GM19452 (cell line): ENCODE data around the gene CFI.

Source experiments
- ATAC-seq: cut with Tn5 transposase; IDR thresholded peaks from one replicate; pipeline ENCODE4 v1.9.1; 2021; ENCODE audit not compliant: unreplicated experiment

The CFI gene

DNA sequence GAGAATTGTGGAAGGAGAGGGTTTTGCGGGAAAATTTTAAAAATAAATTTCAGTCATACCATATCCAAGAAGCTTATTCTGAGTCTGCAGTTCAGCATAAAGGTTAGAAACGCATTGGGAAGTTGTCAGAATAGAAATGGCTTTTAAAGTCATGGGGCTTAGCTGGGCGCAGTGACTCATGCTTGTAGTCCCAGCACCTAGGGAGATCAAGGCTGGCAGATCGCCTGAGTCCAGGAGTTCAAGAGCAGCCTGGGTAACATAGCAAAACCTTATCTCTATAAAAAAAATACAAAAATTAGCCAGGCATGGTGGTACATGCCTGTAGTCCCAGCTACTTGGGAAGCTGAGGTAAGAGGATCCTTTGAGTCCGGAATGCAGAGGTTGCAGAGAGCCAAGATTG is 68.1 kb downstream of the CFI start:
- no peak for ATAC-seq

DNA sequence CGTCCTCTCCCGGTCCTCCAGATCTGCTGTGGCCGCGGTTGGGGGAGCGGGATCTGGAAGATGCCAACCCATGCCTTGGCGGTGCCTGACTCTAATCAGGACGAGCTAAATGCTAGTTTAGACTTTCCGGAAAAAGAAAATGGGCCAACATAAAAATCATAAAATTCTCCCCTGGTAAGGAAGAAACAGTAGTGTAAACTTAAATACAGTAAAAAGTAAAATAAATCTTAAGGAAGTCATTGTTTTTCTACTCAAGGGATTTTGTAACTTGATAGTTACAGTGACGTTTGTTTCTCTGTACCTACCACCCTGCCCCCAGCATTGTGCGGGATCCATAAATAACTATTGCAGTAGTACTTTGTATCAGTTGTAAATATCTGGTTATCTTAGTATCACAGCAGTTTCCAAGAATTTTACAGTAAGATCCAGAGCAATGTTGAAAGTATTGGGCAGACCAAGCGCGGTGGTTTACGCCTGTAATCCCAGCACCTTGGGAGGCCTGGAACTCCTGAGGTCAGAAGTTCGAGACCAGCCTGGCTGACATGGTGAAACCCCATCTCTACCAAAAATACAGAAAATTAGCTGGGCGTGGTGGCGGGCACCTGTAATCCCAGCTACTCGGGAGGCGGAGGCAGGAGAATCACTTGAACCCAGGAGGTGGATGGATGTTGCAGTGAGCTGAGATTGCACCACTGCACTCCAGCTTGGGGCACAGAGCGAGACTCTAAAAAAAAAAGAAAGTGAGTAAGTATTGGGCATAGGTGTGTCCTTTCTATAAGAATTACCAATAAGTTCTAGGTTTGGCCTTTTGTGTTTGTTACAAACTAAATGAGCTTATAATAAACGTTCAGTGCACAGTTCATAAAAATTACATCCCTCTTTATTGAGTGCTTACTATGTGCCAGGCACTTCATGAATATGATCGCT is 70.9 kb downstream of the CFI start:
- no peak for ATAC-seq

DNA sequence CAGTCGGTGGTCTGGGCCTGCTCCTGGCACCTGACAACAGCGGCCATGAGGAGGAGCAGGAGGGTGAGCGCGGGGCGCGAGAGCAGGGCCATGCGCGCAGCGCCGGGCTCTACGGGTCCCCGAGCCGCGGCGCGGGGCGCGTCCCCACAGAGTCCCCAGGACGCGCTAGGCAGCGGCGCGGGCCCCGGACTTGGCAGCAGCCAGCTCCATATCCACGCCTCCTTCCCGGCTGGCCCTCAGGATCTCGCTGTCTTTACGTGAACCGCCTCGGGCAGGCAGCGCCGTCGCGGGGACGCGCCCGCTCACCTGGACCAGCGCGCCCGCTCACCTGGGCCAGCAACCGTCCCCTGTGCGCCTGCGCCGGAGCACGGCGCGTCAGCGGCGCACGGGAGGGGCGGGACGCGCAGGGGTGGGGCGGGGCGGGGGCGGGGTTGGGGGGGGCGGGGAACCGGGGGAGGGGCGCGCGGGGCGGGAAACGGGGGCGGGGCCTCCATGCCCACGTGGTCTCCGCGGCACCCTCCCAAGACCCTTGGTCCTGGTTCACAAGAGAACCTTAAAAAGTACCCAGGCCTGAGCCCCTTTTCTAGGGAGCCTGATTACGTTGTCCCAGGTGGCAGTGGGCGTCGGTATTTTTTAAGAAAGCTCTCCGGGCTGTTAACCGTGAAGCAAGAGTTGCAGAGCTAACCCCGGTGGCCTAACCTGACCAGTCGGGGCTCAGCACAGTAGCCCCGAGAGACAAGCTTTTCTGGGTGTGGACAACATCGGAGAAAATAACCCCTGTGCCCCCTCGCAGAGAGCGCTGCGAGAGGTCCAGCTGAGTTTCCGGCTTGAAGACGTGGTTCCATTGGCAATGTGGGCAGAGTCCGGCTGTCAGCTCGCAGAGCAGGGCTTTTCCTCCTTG is 71.8 kb downstream of the CFI start, which contains the start of gene PLA2G12A:
TSS of gene PLA2G12A (minus strand) at position 353 of the 901 bp plus-strand sequence. CDS start at position 92, 261 bp downstream.
- peak; percentile 85 for ATAC-seq

DNA sequence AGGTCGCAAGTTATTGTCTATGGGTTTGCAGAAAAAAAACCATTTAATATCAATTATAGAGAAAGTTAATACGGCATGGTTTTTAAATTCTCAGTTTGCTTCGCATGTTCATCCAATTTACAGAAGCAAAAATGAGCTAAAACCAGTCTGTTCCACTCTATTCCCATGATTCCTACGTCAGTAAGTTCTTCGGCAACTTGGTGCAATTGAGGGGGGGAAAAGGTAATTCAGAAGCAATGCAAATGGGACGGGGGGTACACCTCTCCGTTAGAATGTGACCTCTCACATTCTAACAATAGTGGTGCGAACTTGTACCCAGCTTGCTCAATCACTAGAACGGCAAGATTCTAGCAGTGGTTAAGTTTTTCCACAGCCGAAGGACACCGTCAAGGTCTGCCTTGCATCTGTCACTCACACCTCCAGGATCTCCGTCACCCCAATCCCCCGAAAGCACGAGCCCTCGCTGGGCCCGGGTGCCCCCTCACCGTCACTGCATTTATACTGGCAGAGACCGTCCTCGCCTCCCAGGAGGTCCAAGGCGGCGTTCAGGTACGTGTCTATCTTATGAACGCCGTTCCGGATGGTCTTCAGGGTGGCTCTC is 72.6 kb downstream of the CFI start:
- no peak for ATAC-seq

DNA sequence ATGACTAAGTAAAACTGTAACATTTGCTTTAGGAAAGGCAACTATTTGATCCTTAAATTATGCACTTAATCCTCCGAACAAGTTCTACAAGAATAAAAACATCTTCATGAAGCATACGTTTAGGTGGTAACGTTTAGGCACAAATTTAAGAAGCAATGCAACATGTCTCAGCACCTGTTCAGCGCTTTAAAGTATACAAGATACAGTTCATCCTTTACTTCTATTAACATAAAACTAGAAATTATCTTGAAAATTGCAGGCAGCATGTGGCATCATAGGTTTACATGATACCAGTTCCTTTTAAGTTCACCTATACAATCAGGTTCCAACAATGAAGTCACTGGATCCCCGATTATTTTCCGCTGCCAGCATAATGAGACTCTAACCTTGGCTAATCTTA is 73.4 kb downstream of the CFI start:
- ATAC-seq, result no peak

DNA sequence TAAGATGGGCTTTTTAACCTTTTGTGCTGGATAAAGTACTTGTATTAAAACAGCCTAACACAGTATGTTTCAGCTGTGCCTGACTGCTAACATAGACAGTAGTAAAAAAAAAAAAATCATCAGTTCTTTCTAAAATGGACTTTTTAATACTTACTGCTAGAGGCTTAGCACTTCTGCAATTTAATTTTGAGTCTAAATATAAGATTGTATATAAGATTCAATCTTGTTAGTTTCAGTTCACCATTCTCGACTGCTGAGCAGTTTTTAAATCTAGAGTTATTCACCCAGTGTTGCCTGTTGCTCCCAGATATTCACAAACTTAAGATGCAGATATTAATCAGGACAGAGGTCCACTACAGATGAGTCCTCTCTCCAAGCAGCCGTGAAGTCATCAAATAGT is 78.7 kb downstream of the CFI start:
- ATAC-seq, result no peak

DNA sequence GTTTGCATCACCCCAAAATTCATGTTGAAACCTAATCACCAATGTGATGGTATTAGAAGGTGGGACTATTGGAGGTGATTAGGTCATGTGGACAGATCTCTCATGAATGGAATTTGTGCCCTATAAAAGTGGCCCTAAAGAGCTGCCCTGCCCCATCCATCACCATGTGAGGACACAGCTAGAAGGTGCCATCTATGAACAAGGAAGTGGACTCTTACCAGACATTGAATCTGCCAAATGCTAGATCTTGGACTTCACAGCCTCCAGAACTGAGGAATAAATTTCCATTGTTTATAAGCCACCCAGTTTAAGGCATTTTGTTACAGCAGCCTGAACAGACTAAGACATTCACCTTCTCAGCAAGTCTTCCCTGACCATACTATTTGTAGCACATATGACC is 79.4 kb downstream of the CFI start:
- no peak for ATAC-seq

DNA sequence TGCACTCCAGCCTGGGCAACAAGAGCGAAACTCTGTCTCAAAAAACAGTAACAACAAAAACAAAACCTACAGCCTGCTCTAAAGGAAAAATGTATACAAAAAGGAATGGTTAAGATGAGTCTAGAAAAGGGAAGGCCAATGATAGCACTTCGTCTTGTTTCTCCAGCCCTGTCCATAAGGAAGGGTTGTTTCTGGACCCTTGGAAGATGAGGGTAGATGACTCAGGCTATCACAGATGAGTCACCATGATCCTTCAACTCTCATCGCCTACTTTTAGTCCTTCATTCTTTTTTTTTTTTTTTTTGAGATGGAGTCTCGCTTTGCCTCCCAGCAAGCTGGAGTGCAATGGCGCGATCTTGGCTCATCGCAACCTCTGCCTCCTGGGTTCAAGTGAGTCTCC is 80.8 kb downstream of the CFI start:
- no peak for ATAC-seq

DNA sequence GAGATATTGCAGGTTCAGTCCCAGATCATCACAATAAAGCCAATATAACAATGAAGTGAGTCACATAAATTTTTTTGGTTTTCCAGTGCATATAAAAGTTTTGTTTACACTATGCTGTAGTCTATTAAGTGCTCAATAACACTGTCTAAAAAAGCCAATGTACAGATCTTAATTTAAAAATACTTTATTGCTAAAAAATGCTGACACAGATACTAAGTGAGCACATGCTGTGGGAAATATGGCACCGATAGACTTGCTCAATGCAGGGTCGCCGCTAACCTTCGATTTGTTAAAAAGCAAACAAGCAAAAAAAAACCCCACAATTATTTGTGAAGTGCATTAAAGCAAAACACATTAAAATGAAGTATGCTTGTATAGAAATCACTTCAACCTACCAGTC is 82.2 kb downstream of the CFI start:
- no peak for ATAC-seq

DNA sequence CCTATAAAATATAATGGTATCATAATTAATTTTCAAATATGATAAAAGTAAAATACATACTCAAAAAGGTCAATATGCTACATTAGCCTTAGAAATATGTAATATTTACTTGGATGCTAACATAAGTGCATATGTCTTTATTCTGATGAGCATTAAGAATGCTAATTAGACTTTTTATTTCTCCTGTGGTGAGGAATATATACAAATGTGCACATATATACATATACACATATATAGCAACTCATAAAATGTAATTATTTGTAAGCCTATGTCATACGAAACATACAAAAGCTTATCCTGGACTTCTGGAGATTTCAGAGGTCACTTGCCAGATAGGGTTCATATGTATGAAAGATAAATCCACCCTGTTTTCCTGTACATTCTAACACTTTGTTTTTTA is 83.0 kb downstream of the CFI start:
- no peak for ATAC-seq

DNA sequence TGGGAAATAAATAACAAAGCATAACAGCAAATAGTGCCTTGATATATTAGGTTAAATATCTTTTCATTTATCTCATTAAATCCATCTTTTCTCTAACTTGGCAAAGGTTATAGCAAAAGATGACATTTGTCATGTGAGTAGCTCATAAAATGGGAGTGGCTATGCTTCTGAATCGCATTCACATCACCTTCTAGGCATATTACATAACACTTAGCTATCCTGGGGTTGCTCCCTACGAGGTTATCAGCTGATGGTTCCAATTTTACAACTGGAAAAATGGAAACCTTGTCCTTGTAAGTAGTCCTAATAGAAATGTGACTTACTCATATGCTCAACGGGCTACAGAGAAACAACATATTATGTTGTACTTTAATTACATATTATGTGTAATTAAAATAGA is 88.3 kb downstream of the CFI start:
- no peak for ATAC-seq

DNA sequence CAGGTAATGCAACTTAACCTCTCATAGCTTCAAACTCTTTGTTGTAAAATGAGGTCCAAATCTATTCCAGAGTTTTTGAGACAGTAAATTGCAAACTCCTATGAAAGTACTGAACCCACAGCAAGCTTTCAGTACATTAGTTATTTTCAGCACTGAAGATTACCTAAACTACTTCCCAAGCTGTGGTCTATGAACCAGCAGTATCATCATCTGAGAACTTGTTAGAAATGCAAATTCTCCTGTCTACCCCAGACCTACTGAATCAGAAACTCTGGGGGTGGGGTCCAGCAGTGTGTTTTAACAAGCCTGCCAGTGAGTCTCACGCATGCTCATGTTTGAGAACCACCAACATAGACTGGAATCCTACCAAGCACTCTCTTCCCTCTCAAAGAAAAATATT is 92.8 kb downstream of the CFI start:
- ATAC-seq, result peak; percentile 81

DNA sequence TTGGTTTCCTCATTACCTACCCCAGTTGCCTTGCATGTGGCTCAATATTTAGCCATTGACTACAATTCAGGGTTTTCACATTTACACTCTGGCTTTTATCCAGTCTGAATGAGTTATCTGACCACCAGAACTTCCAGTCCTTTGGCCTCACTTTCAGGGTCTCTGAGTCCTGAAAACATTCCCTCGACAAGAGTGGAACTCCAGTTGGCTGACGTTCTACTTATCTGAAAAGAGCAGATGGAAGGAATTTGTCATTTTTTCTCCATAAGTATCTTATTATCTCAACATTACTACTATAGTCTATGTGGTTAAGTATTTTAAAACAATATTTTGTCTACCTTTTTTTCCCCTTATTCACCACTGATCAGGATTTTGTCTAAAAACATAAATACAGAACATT is 93.4 kb downstream of the CFI start:
- no peak for ATAC-seq

DNA sequence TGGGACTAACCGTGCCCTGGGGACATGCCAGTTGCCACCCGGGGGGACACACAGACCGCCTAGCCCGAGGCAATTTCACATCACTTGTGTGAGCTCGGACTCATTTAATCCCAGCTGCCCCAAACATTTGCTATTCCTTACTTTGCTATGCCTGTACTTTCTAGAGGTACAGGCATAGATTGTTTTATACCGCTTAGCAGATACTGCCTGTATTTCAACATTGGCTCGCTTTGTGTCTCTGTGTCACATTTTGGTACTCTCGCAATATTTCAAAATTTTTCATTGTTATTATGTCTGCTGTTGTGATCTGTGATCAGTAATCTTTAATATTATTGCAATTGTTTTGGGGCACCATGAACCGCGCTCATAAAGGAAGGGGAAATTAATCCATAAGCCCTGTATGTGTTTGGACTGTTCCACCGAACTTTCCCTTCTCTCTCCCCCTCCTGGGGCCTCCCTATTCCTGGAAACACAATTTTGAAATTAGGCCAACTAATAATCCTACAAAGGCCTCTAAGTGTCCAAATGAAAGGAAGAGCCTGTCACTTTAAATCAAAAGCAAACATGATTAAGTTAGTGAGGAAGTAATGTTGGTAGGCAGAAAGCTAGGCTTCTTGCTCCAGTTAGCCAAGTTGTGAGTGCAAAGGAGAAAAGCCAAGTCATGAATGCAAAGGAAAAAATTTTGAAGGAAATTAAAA is 98.0 kb downstream of the CFI start:
- no peak for ATAC-seq

DNA sequence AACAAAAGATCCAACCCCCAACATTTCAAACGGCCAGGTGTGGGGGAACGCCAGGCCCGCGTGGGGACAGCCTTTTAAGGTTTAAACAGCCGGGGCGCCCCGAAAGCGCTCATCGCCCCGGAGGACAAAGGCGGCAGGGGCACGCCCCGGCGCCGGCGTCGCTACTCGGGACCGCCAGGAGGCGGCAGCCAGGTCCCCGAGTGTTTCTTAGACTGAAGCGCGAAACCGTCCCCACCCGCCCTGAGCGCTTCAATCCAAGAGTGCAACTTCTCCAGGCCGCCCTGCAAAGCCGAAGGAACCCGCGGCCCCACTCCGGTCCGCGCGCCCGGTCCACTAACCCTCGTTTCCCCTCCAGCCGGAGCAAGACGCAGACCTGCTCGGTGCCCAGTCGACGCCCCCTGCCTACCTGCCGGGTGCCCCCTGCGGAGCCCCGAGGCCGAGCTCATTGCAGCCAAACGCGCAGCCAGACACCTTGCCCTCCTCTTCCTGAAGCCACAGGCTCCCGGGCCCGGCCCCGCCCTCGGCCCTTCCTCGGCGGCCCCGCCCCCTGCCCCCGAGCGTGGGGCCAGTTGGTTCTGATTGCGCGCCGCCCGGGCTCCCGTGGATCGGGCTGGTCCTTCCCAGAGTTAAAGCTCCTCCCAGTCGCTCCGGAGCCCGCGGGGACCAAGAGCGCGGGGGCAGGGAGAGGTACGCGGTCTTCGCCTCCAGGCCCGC is 98.7 kb downstream of the CFI start, which contains the start of gene CASP6:
TSS of gene CASP6 (minus strand) at position 496 of the 714 bp plus-strand sequence. CDS start at position 446, 50 bp downstream.
- peak; percentile 75 for ATAC-seq

DNA sequence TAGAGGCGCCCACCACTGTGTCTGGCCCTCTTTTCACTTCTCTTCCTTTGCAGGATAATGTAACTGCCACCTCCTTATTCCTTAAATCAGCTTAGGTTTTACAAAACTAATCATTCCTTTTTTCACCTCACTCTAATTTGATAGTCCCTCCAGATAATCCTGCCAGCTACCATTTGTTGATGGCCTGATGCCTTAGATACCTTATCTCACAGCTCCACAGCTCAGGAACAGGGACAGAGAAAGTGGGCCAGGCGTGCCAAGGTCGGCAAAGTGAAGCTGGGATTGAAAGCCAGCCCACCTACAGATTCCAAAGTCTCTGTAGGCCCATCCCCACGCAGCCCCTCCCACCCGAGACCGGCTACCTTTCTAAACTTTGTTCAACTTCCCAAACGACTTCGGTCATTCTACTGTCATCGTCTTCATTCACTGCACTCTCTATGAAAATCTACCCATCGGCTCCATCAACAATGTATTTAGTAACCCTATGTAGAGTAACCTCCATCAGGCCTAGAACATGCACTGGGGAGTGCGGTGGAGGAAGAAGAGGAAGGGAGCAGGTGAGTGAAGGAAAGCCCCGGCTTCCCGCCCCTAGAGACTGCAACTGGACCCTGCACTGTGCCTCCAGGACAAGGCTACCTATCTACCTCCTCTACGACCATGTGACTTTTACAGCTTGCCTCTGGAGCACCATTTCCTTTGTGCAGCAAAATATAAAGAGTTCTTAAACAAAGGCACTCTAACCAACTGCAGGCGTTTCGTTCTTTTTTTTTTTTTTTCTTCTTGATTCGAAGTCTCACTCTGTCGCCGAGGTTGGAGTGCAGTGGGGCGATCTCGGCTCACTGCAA is 100.0 kb downstream of the CFI start:
- no peak for ATAC-seq

DNA sequence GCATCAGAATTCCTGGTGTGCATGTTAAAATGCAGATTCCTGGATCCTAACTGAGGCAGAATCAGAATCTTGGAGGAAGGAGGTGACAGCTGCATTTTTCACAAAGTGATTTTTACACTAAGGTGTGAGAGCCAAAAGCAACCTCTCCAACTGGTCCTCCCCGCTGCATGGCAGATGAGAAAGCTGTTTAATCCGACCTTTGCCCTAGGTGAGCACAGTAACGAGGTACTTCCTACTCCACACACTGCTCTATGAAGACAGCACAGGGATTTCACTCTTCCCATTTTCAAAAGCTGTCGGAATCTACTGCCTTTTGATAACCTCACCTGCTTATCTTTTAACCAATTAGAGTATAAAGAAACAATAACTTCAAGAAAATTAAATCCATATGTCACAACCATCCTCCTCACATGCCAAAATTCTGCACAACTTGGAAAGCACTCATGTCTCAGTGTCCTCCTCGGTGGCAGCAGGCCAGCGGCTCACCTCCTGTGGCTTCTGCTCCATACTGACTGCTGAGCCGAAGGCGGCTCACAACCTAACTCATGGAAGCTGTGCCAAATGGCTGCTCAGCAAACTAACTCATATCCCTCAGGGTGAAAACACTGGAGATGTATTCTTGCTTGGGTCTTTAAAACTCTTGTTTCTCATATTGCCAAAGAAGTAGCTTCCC is 102.1 kb downstream of the CFI start:
- ATAC-seq, result no peak

DNA sequence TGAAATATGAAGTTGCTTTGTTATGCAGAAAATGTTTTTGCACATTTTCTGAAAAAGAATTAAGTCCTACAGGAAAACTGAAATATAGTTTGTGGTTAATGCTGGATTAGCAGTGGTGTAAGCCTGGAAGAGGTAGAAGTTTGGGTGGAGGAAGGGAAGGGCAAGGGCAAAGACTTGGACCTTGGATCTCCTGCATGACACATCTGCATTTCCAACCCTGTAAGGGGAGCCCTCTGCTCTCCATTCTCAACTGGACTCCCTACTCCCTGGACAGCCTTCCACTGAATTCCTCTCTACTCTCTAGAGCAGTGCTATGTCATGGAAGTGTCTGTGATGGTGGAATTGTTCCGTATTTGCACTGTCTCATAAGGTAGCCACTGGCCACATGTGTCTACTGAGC is 103.1 kb downstream of the CFI start:
- no peak for ATAC-seq
